Suprapubic skin (tissue), 4 donors: ENCODE data around the gene NUFIP1.
A peak's percentile ranks its signal among the peaks of the same experiment; 100 is the strongest.

Experiments
- CTCF ChIP-seq, 2 donors: fragments of 200-600 bp in 1 of 2; fragments of 450-650 bp in 1 of 2; sonication (generic) in 1 of 2; IDR thresholded peaks; one replicate each; pipeline ENCODE4 v1.5.1; 2016 to 2019; ENCODE audit warnings: antibody characterized with exemption in 2 of 2, mild to moderate bottlenecking in 1 of 2, moderate library complexity in 1 of 2
- POLR2A ChIP-seq, 2 donors: fragments of 450-650 bp; IDR thresholded peaks; one replicate each; pipeline ENCODE4 v1.6.1; 2017; ENCODE audit warnings: antibody characterized with exemption in 2 of 2, mild to moderate bottlenecking in 2 of 2, moderate library complexity in 2 of 2
- POLR2AphosphoS5 ChIP-seq, 3 donors: sonication (generic); formaldehyde crosslinking; IDR thresholded peaks; one replicate each; pipeline ENCODE4 v1.6.1; 2017; ENCODE audit warnings: antibody characterized with exemption in 3 of 3

- TF ChIP-seq CTCF (IDR thresholded peaks at IDR 0.05) (peak; percentile 47 to 73), POLR2AphosphoS5 (IDR thresholded peaks at IDR 0.05) (peak; percentile 49 to 94 (median 87)), POLR2A (IDR thresholded peaks at IDR 0.05) (no peak)
Measured at GRCh38 chr13:44917589-44918325, 71.5 kb downstream of the NUFIP1 start.
